ENCODE data around the gene SLCO1C1. TPM values are rescaled to one million over a fixed set of nuclear protein-coding genes. Genes with fewer than 3 reads are reported as not detected.

Gene SLCO1C1, protein sequence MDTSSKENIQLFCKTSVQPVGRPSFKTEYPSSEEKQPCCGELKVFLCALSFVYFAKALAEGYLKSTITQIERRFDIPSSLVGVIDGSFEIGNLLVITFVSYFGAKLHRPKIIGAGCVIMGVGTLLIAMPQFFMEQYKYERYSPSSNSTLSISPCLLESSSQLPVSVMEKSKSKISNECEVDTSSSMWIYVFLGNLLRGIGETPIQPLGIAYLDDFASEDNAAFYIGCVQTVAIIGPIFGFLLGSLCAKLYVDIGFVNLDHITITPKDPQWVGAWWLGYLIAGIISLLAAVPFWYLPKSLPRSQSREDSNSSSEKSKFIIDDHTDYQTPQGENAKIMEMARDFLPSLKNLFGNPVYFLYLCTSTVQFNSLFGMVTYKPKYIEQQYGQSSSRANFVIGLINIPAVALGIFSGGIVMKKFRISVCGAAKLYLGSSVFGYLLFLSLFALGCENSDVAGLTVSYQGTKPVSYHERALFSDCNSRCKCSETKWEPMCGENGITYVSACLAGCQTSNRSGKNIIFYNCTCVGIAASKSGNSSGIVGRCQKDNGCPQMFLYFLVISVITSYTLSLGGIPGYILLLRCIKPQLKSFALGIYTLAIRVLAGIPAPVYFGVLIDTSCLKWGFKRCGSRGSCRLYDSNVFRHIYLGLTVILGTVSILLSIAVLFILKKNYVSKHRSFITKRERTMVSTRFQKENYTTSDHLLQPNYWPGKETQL
- total RNA-seq (2021): not detected in 2 replicates
- not detected for Bru-seq, nascent RNA
- BruChase-seq, experiment 1, labeled RNA remaining after a 2-hour chase: not detected
- BruChase-seq, experiment 2, labeled RNA remaining after a 6-hour chase: not detected
- long read RNA-seq: 0 reads

DNA sequence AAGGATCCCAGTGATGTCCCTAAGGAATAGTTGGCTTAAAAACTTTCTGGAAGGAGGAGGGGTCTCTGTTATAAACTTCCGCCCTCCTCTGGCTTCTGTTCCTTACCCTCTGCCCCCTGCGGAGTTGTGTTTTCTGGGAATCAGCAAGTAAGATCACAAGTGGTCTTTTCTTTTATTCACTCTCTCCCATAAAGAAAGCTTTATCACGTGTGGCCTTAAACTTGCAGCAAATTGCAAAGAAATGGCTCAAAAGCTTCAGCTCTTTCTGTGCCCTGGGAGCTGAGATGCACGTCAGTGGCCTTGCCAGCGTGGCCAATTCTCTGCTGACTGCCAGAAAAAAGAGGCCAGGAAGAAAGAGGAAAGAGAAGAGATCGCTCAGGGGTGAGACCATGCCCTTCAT is at the start of gene SLCO1C1:
SLCO1C1 (plus strand) TSS at position 101 of the 400 bp plus-strand sequence. CDS start 4,245 bp downstream, outside the sequence.
- intact Hi-C loops (cut with micrococcal nuclease; ENCODE audit: unreplicated experiment): no loop called here
- no peaks in the 10 kb centered on the region; the same call in 1 of the 2 replicates for H3K9me2 ChIP-seq (ENCODE audit: insufficient read depth)
- ChIA-PET CTCF (no interaction called here), POLR2A (ENCODE audit: unreplicated experiment) (no interaction called here)
- no peaks in the 10 kb centered on the region for H3K9me3 ChIP-seq (ENCODE audit: insufficient read depth, low read depth)
- TF ChIP-seq EZH2 (IDR thresholded peaks at IDR 0.05; ENCODE audit: low read depth): no peak
- TF ChIP-seq CTCF (conservative IDR thresholded peaks at IDR 0.05): no peak
- H4K20me1 ChIP-seq (ENCODE audit: insufficient read depth): no peaks in the 10 kb centered on the region
- no peaks in the 10 kb centered on the region for H3K79me2 ChIP-seq (ENCODE audit: low read depth)
- H3K4me2 ChIP-seq: no peak within 1 kb of the TSS
- no TSS peak for BruUV-seq (replicated peaks)
- no peaks in the 10 kb centered on the region for H3K27me3 ChIP-seq (ENCODE audit: insufficient read depth, low read depth)
- H3F3A ChIP-seq (ENCODE audit: insufficient read depth, low read depth): no peaks in the 10 kb centered on the region
- H3K4me1 ChIP-seq (replicated peaks; ENCODE audit: insufficient read depth): no peaks in the 10 kb centered on the region
- H3K27ac ChIP-seq: no peak within 1 kb of the TSS
- no peak for DNase-seq
- no peak within 1 kb of the TSS for H2AFZ ChIP-seq
- H3K36me3 ChIP-seq (ENCODE audit: low read depth): no peaks in the 10 kb centered on the region
- H3K4me3 ChIP-seq: no peak within 1 kb of the TSS

GRCh38 chr12:20646239-20646827 is 48.8 kb upstream of the SLCO1C1 start:
- H3K4me2 ChIP-seq: no peak overlapping the region
- H3K79me2 ChIP-seq (ENCODE audit: low read depth): no peaks in the 10 kb centered on the region
- no peaks in the 10 kb centered on the region for H3K9me2 ChIP-seq (ENCODE audit: insufficient read depth)
- H3F3A ChIP-seq (ENCODE audit: insufficient read depth, low read depth): no peaks in the 10 kb centered on the region
- ChIA-PET CTCF (no interaction called here), POLR2A (ENCODE audit: unreplicated experiment) (no interaction called here)
- no peak for DNase-seq
- no peaks in the 10 kb centered on the region for H3K27me3 ChIP-seq (ENCODE audit: insufficient read depth, low read depth)
- no TSS peak for BruUV-seq (replicated peaks)
- H2AFZ ChIP-seq: no peak overlapping the region
- intact Hi-C loops (cut with micrococcal nuclease; ENCODE audit: unreplicated experiment): loop anchor here (1.0 to 10.0 kb wide), 5 partner anchors 148 to 1038 kb away; partner anchors contain the start of gene PYROXD1
- TF ChIP-seq CTCF (conservative IDR thresholded peaks at IDR 0.05) (peak; percentile 69), EZH2 (IDR thresholded peaks at IDR 0.05; ENCODE audit: low read depth) (no peak)
- no peaks in the 10 kb centered on the region for H3K36me3 ChIP-seq (ENCODE audit: low read depth)
- no peak overlapping the region for H3K27ac ChIP-seq
- no peaks in the 10 kb centered on the region for H3K4me1 ChIP-seq (replicated peaks; ENCODE audit: insufficient read depth)
- no peaks in the 10 kb centered on the region for H4K20me1 ChIP-seq (ENCODE audit: insufficient read depth)
- no peak overlapping the region for H3K4me3 ChIP-seq
- no peaks in the 10 kb centered on the region for H3K9me3 ChIP-seq (ENCODE audit: insufficient read depth, low read depth)

DNA sequence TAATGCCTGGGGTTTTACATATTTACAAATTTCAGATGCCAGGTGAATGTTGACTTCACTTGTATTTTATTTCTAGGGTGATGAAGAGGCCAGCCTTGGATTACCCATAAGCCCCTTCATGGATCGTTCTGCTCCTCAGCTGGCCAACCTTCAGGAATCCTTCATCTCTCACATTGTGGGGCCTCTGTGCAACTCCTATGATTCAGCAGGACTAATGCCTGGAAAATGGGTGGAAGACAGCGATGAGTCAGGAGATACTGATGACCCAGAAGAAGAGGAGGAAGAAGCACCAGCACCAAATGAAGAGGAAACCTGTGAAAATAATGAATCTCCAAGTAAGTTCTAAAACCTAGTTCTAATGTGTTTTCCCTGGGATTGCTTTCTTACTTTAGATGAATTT is 41.3 kb upstream of the SLCO1C1 start:
- Histone ChIP-seq H3F3A (ENCODE audit: insufficient read depth, low read depth) (no peaks in the 10 kb centered on the region), H2AFZ (no peak overlapping the region), H3K9me2 (ENCODE audit: insufficient read depth) (no peaks in the 10 kb centered on the region), H3K36me3 (ENCODE audit: low read depth) (no peaks in the 10 kb centered on the region), H3K27me3 (ENCODE audit: insufficient read depth, low read depth) (no peaks in the 10 kb centered on the region), H3K4me1 (replicated peaks; ENCODE audit: insufficient read depth) (no peaks in the 10 kb centered on the region), H4K20me1 (ENCODE audit: insufficient read depth) (no peaks in the 10 kb centered on the region), H3K79me2 (ENCODE audit: low read depth) (no peaks in the 10 kb centered on the region), H3K9me3 (ENCODE audit: insufficient read depth, low read depth) (no peaks in the 10 kb centered on the region), H3K4me3 (no peak overlapping the region), H3K4me2 (no peak overlapping the region), H3K27ac (no peak overlapping the region)
- BruUV-seq (replicated peaks): no TSS peak
- TF ChIP-seq EZH2 (IDR thresholded peaks at IDR 0.05; ENCODE audit: low read depth) (no peak), CTCF (conservative IDR thresholded peaks at IDR 0.05) (no peak)
- intact Hi-C loops (cut with micrococcal nuclease; ENCODE audit: unreplicated experiment): no loop called here
- POLR2A ChIA-PET (ENCODE audit: unreplicated experiment): no interaction called here
- no peak for DNase-seq
- CTCF ChIA-PET: interaction anchor here (0.6 kb wide), 1 partner anchor 22 kb away, joined by 4 read pairs; no protein-coding TSS in a partner anchor

All from PC-9 (cell line).